ENCODE results near the gene RGS3. TPM values are rescaled to one million over a fixed set of nuclear protein-coding genes. Genes with fewer than 3 reads are reported as not detected.

The RGS3 gene
- total RNA-seq, 1 experiment from 2014 or later = 39.4 TPM

GRCh38 chr9:113611461-113612215, 148.1 kb downstream of the RGS3 start:
- Histone ChIP-seq H2AFZ (ENCODE audit: low read depth, low read length, poor library complexity, severe bottlenecking) (no peak overlapping the region), H3K4me2 (ENCODE audit: low read length) (no peak overlapping the region), H3K4me1 (ENCODE audit: control insufficient read depth in 1 of 2, insufficient read depth in 2 of 2, low read length in 2 of 2) (peaks cover 5 to 9% of the 10 kb centered on the region in 2 experiments; a peak in 1 of 4 replicates), H3K9me2 (ENCODE audit: insufficient read depth) (no peaks in the 10 kb centered on the region), H3K4me3 (replicated peaks in 1 of 2; ENCODE audit: low read depth in 1 of 2, low read length in 2 of 2) (no peak overlapping the region), H4K20me1 (ENCODE audit: insufficient read depth) (no peaks in the 10 kb centered on the region), H3K9me3 (ENCODE audit: control insufficient read depth in 1 of 2, insufficient read depth in 1 of 2, low read depth in 1 of 2, low read length in 2 of 2) (no peaks in the 10 kb centered on the region), H3K27me3 (ENCODE audit: insufficient read depth, low read length) (no peaks in the 10 kb centered on the region), H3K36me3 (ENCODE audit: control insufficient read depth in 1 of 2, insufficient read depth in 2 of 2, low read length in 2 of 2) (no peaks in the 10 kb centered on the region), H3K9ac (ENCODE audit: low read length) (no peak overlapping the region), H3K27ac (ENCODE audit: low read depth, low read length) (no peak overlapping the region), H3K79me2 (ENCODE audit: insufficient read depth, low read length) (no peaks in the 10 kb centered on the region)
- ChIA-PET POLR2A (interaction anchor here (0.9 kb wide), 1 partner anchor 10 kb away, joined by 3 read pairs; no protein-coding TSS in a partner anchor), RAD21 (ENCODE audit: low non-redundant PET in 1 of 2, low total read pairs in 2 of 2, uncharacterized antibody in 2 of 2, unreplicated experiment in 2 of 2) (no interaction called here), CTCF (no interaction called here)
- intact Hi-C loops (cut with micrococcal nuclease) = no loop called here
- TF ChIP-seq POLR2AphosphoS5 (IDR thresholded peaks at IDR 0.05; ENCODE audit: low read depth, low read length) = no peak
- TF ChIP-seq EZH2 (IDR thresholded peaks at IDR 0.05) = no peak
- TF ChIP-seq ZBTB33 (IDR thresholded peaks at IDR 0.05; ENCODE audit: extremely low read depth, insufficient replicate concordance, low read length) = no peak
- no peak for TF ChIP-seq CBX3 (IDR thresholded peaks at IDR 0.05; ENCODE audit: low read depth)
- no peak for TF ChIP-seq CTCF (IDR thresholded peaks at IDR 0.05 in 2 of 3, conservative IDR thresholded peaks at IDR 0.05 in 1 of 3; ENCODE audit: borderline replicate concordance in 1 of 3, insufficient read depth in 1 of 3, low read depth in 2 of 3, low read length in 2 of 3)
- TF ChIP-seq RAD21 (IDR thresholded peaks at IDR 0.05; ENCODE audit: low read depth) = no peak
- TF ChIP-seq JUND (IDR thresholded peaks at IDR 0.05) = no peak
- TF ChIP-seq SIN3A (IDR thresholded peaks at IDR 0.05; ENCODE audit: low read depth) = no peak
- TF ChIP-seq CEBPB (IDR thresholded peaks at IDR 0.05; ENCODE audit: low read depth) = no peak
- no peak for TF ChIP-seq POLR2A (IDR thresholded peaks at IDR 0.05; ENCODE audit: borderline replicate concordance, extremely low read depth, insufficient read depth, insufficient read length)
- TF ChIP-seq SP1 (IDR thresholded peaks at IDR 0.05; ENCODE audit: low read depth) = no peak
- ATAC-seq (no peak), DNase-seq (ENCODE audit: low read depth, low spot score) (no peak)
- no TSS peak for BruUV-seq (replicated peaks)
